HepG2 (cell line): Measurements from ENCODE around the gene PHF3. TPM values are rescaled to one million over a fixed set of nuclear protein-coding genes. Genes with fewer than 3 reads are reported as not detected.

ENCODE experiments used
- CEBPB ChIP-seq: IDR thresholded peaks from 2 replicates; pipeline ENCODE4 v1.6.1; 2011; ENCODE audit warnings: low read depth, low read length, improper control_type of control experiment, borderline replicate concordance
- CENPT ChIP-seq: sonication (generic); formaldehyde crosslinking; IDR thresholded peaks from 2 replicates; pipeline ENCODE4 v1.8.0; 2022; ENCODE audit warnings: low read depth, mild to moderate bottlenecking, moderate library complexity, missing genetic modification reagents
- HDAC2 ChIP-seq: sonication (generic); formaldehyde crosslinking; IDR thresholded peaks from 2 replicates; pipeline ENCODE4 v1.4.0; 2020; ENCODE audit warnings: missing genetic modification reagents
- MTF1 ChIP-seq: sonication (generic); formaldehyde crosslinking; IDR thresholded peaks from 2 replicates; pipeline ENCODE4 v1.5.0; 2020; ENCODE audit warnings: missing genetic modification reagents
- NR2F2 ChIP-seq: IDR thresholded peaks from 2 replicates; pipeline ENCODE4 v1.6.1; 2012; ENCODE audit warnings: low read depth, inconsistent platforms, borderline replicate concordance
- POLR2AphosphoS5 ChIP-seq: IDR thresholded peaks from 2 replicates; pipeline ENCODE4 v1.6.1; 2012; ENCODE audit warnings: low read depth, low read length
- PRDM15 ChIP-seq: sonication (generic); formaldehyde crosslinking; IDR thresholded peaks from 2 replicates; pipeline ENCODE4 v1.4.0; 2020; ENCODE audit warnings: missing genetic modification reagents
- RCOR2 ChIP-seq: IDR thresholded peaks from 2 replicates; pipeline ENCODE4 v1.6.1; 2016; ENCODE audit warnings: missing biosample characterization, missing genetic modification reagents
- RELA ChIP-seq: sonication (generic); formaldehyde crosslinking; IDR thresholded peaks from 2 replicates; pipeline ENCODE4 v1.4.0; 2020; ENCODE audit warnings: missing genetic modification reagents
- SALL1 ChIP-seq: sonication (generic); formaldehyde crosslinking; IDR thresholded peaks from 2 replicates; pipeline ENCODE4 v1.8.0; 2022; ENCODE audit warnings: mild to moderate bottlenecking, missing genetic modification reagents
- SAP130 ChIP-seq: IDR thresholded peaks from 2 replicates; pipeline ENCODE4 v1.6.1; 2016; ENCODE audit warnings: low read depth
- SPEN ChIP-seq: sonication (generic); formaldehyde crosslinking; IDR thresholded peaks from 2 replicates; pipeline ENCODE4 v1.5.1; 2020; ENCODE audit warnings: low read depth, mild to moderate bottlenecking, missing genetic modification reagents
- TBX2 ChIP-seq: sonication (generic); formaldehyde crosslinking; IDR thresholded peaks from 2 replicates; pipeline ENCODE4 v1.5.0; 2020; ENCODE audit warnings: missing genetic modification reagents, mild to moderate bottlenecking, borderline replicate concordance
- TGIF2 ChIP-seq: IDR thresholded peaks from 2 replicates; pipeline ENCODE4 v1.6.1; 2016; ENCODE audit warnings: control low read depth, missing compliant biosample characterization
- YEATS2 ChIP-seq: sonication (generic); formaldehyde crosslinking; IDR thresholded peaks from 2 replicates; pipeline ENCODE4 v1.4.0; 2020; ENCODE audit warnings: missing genetic modification reagents, borderline replicate concordance
- YY1 ChIP-seq: IDR thresholded peaks from 2 replicates; pipeline ENCODE4 v1.6.1; 2011; ENCODE audit warnings: low read length, low read depth, moderate library complexity, mild to moderate bottlenecking; ENCODE audit not compliant: insufficient read depth, insufficient replicate concordance
- ZBTB4 ChIP-seq: sonication (generic); formaldehyde crosslinking; IDR thresholded peaks from 2 replicates; pipeline ENCODE4 v1.4.0; 2020; ENCODE audit warnings: missing genetic modification reagents, mild to moderate bottlenecking, borderline replicate concordance
- ZNF670 ChIP-seq: sonication (generic); formaldehyde crosslinking; IDR thresholded peaks from 2 replicates; pipeline ENCODE4 v1.8.0; 2022; ENCODE audit warnings: mild to moderate bottlenecking, missing genetic modification reagents, borderline replicate concordance
- ZNF747 ChIP-seq: sonication (generic); formaldehyde crosslinking; IDR thresholded peaks from 2 replicates; pipeline ENCODE4 v1.8.1; 2023; ENCODE audit warnings: missing genetic modification reagents, mild to moderate bottlenecking, borderline replicate concordance
- polyA plus RNA-seq, 8 experiments: library from polyadenylated mRNA; depleted of rRNA in 3 of 8; stranded (reverse) in 7 of 8; unstranded in 1 of 8; fragments of >200 nt; fragmentation: Illumina TruSeq in 4 of 8; extraction: Trizol in 4 of 8; gene quantifications; 2 replicates each; pipeline versions ENCODE4 v1.2.1 to v1.2.3, GENCODE V29; 2011 to 2016; ENCODE audit warnings: low read depth in 4 of 8, missing spikeins in 1 of 8, mixed read lengths in 1 of 8; ENCODE audit not compliant: insufficient read depth in 1 of 8
- total RNA-seq, 5 experiments: library from RNA; depleted of rRNA; stranded (reverse); fragments of >200 nt; fragmentation: Illumina TruSeq; extraction: Trizol; gene quantifications; 2 replicates each; pipeline ENCODE4 v1.2.3, GENCODE V29; 2016; ENCODE audit warnings: low read depth in 1 of 5
- TF ChIP-seq, protein P1 (sequence below): sonication (generic); formaldehyde crosslinking; IDR thresholded peaks from 2 replicates; pipeline ENCODE4 v1.4.0; 2020; ENCODE audit warnings: missing genetic modification reagents
- TF ChIP-seq, protein P2 (sequence below): sonication (generic); formaldehyde crosslinking; IDR thresholded peaks from 2 replicates; pipeline ENCODE4 v1.4.0; 2020; ENCODE audit warnings: missing genetic modification reagents

PHF3 gene
- total and polyA plus RNA-seq, 2 of the 13 experiments (the other 11 are each of a cell fraction or from before 2014, with no cell fraction given): 19.8 to 70.4 TPM

DNA sequence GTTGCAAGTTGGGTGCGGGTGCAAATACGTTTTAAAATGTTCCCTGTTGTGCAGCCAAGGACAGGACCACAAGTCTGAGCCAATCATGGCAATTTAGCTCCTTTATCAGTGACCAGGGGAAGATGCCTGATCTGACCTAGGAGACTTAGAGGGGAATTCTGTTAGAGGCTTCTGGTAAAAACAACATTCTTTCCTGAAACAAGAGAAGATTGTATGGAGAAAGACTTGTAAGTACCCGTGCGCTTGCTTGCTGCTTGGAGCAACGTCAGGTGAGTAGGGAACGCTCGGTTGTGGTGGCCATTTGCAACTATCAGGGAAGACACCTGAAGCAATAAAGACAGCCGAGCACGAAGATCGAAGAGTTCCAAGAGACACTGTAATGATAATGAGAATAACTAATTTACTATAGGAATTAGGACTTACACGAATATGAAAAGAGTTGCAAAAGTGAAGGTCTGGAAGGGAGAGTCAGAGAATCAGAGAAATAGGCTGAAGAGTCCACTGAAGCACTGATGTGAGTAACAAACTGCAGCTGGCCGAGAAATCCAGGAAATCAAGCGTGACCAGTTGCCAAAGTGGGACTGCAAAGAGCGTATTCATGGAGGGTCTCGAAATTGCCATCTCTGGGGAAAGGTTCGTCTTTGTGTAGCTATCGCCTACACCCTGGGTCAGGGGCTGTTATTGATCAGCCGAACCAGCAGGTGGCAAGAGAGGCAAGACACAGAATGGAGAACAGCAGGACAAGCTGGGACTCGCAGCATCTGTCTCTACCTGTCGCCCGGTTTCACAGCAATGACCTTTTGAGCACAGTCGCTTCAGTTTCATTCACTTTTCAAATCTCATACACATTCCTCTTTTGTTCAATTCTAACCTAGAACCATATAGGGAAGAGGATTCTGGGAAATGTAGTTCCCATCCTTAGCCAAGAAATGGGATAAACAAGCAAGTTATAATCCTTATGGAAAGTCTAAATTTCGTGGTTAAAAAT lies 37.3 kb upstream of the PHF3 start (continued):
- TF ChIP-seq HDAC2 (CRISPR knock-in tag) (peak; percentile 70), RELA (CRISPR knock-in tag) (no peak), CEBPB (no peak), NR2F2 (no peak), ZNF670 (CRISPR knock-in tag) (peak; percentile 34; the same call in 1 of the 2 replicates), ZBTB4 (CRISPR knock-in tag) (no peak), TBX2 (CRISPR knock-in tag) (peak; percentile 64), YEATS2 (peak; percentile 47; the same call in 1 of the 2 replicates), TGIF2 (CRISPR knock-in tag) (peak; percentile 78; the same call in 1 of the 2 replicates), CENPT (CRISPR knock-in tag) (no peak), PRDM15 (CRISPR knock-in tag) (no peak), SALL1 (CRISPR knock-in tag) (peak; percentile 96), RCOR2 (CRISPR knock-in tag) (peak; percentile 60; the same call in 1 of the 2 replicates), SPEN (CRISPR knock-in tag) (peak; percentile 63), MTF1 (CRISPR knock-in tag) (no peak; the same call in 1 of the 2 replicates), YY1 (peak; percentile 66), POLR2AphosphoS5 (no peak; the same call in 1 of the 2 replicates), SAP130 (CRISPR knock-in tag) (peak; percentile 79), ZNF747 (CRISPR knock-in tag) (peak; percentile 69; the same call in 1 of the 2 replicates)
- TF ChIP-seq, protein P1, sequence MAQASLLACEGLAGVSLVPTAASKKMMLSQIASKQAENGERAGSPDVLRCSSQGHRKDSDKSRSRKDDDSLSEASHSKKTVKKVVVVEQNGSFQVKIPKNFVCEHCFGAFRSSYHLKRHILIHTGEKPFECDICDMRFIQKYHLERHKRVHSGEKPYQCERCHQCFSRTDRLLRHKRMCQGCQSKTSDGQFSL (CRISPR knock-in tag): no peak
- TF ChIP-seq, protein P2, sequence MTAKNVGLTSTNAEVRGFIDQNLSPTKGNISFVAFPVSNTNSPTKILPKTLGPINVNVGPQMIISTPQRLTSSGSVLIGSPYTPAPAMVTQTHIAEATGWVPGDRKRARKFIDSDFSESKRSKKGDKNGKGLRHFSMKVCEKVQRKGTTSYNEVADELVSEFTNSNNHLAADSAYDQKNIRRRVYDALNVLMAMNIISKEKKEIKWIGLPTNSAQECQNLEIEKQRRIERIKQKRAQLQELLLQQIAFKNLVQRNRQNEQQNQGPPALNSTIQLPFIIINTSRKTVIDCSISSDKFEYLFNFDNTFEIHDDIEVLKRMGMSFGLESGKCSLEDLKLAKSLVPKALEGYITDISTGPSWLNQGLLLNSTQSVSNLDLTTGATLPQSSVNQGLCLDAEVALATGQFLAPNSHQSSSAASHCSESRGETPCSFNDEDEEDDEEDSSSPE (CRISPR knock-in tag): no peak
